ENCODE measurements around the gene CACNA1S.

CACNA1S gene

GRCh38 chr1:201020721-201021629 is 91.3 kb downstream of the CACNA1S start:
- Histone ChIP-seq H3K4me3 (ENCODE audit: low read depth, low read length) (no peak overlapping the region), H3K9me3 (no peaks in the 10 kb centered on the region), H3K36me3 (no peaks in the 10 kb centered on the region), H3K4me1 (peaks cover 13% of the 10 kb centered on the region), H3K27me3 (peaks cover 88% of the 10 kb centered on the region)
- no peak for DNase-seq
- TF ChIP-seq CTCF (IDR thresholded peaks at IDR 0.05; ENCODE audit: low read depth, low read length) = peak; percentile 49

GRCh38 chr1:201020040-201020591 is 92.1 kb downstream of the CACNA1S start:
- Histone ChIP-seq H3K36me3 (no peaks in the 10 kb centered on the region), H3K4me1 (peaks cover 19% of the 10 kb centered on the region), H3K9me3 (no peaks in the 10 kb centered on the region), H3K4me3 (ENCODE audit: low read depth, low read length) (no peak overlapping the region), H3K27me3 (peaks cover 88% of the 10 kb centered on the region)
- DNase-seq = no peak
- no peak for TF ChIP-seq CTCF (IDR thresholded peaks at IDR 0.05; ENCODE audit: low read depth, low read length)

GRCh38 chr1:201019321-201019977 is 92.8 kb downstream of the CACNA1S start:
- no peaks in the 10 kb centered on the region for H3K9me3 ChIP-seq
- TF ChIP-seq CTCF (IDR thresholded peaks at IDR 0.05; ENCODE audit: low read depth, low read length) = no peak
- no peak for DNase-seq
- peaks cover 19% of the 10 kb centered on the region for H3K4me1 ChIP-seq
- H3K36me3 ChIP-seq = no peaks in the 10 kb centered on the region
- no peak overlapping the region for H3K4me3 ChIP-seq (ENCODE audit: low read depth, low read length)
- peaks cover 88% of the 10 kb centered on the region for H3K27me3 ChIP-seq

GRCh38 chr1:201017828-201018163 is 94.4 kb downstream of the CACNA1S start:
- DNase-seq = no peak
- no peak overlapping the region for H3K4me3 ChIP-seq (ENCODE audit: low read depth, low read length)
- TF ChIP-seq CTCF (IDR thresholded peaks at IDR 0.05; ENCODE audit: low read depth, low read length) = no peak
- no peaks in the 10 kb centered on the region for H3K36me3 ChIP-seq
- no peaks in the 10 kb centered on the region for H3K9me3 ChIP-seq
- peaks cover 19% of the 10 kb centered on the region for H3K4me1 ChIP-seq
- H3K27me3 ChIP-seq = peaks cover 91% of the 10 kb centered on the region

- peak; percentile 86 for DNase-seq
- peaks cover 19% of the 10 kb centered on the region for H3K4me1 ChIP-seq
- no peak for TF ChIP-seq CTCF (IDR thresholded peaks at IDR 0.05; ENCODE audit: low read depth, low read length)
- H3K27me3 ChIP-seq = peaks cover 91% of the 10 kb centered on the region
- H3K4me3 ChIP-seq (ENCODE audit: low read depth, low read length) = no peak overlapping the region
- no peaks in the 10 kb centered on the region for H3K36me3 ChIP-seq
- no peaks in the 10 kb centered on the region for H3K9me3 ChIP-seq
These were observed 95.0 kb downstream of the CACNA1S start for GRCh38 chr1:201016943-201017827.

Data from BE2C (cell line).